HG03103 (cell line): ENCODE results near the gene RAB3IL1.
"Not testable (repeated sequence)": the region's sequence is repeated elsewhere in the genome, so short reads cannot be mapped to it uniquely, and the experiment has no call there.

Source experiments
- ATAC-seq: cut with Tn5 transposase; IDR thresholded peaks from one replicate; pipeline ENCODE4 v1.9.1; 2021; ENCODE audit warnings: low read depth; ENCODE audit not compliant: unreplicated experiment

RAB3IL1 gene

GRCh38 chr11:61888590-61888989, 28.8 kb downstream of the RAB3IL1 start:
- ATAC-seq = no peak

GRCh38 chr11:61887839-61888494, 29.4 kb downstream of the RAB3IL1 start:
- no peak for ATAC-seq

- no peak for ATAC-seq
Observed at GRCh38 chr11:61886643-61887042, 30.7 kb downstream of the RAB3IL1 start.

GRCh38 chr11:61885784-61886580, 31.4 kb downstream of the RAB3IL1 start:
- ATAC-seq = no peak

- no peak for ATAC-seq
Observed at GRCh38 chr11:61885166-61885778, 32.1 kb downstream of the RAB3IL1 start.

- ATAC-seq = no peak
Observed at GRCh38 chr11:61883947-61884346, 33.4 kb downstream of the RAB3IL1 start.

GRCh38 chr11:61883327-61883726, 34.0 kb downstream of the RAB3IL1 start:
- ATAC-seq = no peak

GRCh38 chr11:61882879-61883278, 34.5 kb downstream of the RAB3IL1 start:
- no peak for ATAC-seq

GRCh38 chr11:61882267-61882666, 35.1 kb downstream of the RAB3IL1 start:
- ATAC-seq = not testable (repeated sequence)

GRCh38 chr11:61881397-61881796, 36.0 kb downstream of the RAB3IL1 start:
- ATAC-seq = no peak

GRCh38 chr11:61880454-61880853, 36.9 kb downstream of the RAB3IL1 start:
- no peak for ATAC-seq

- no peak for ATAC-seq
Observed at GRCh38 chr11:61880031-61880430, 37.3 kb downstream of the RAB3IL1 start.

- no peak for ATAC-seq
Observed at GRCh38 chr11:61879152-61879551, 38.2 kb downstream of the RAB3IL1 start.

GRCh38 chr11:61875698-61876097, 41.7 kb downstream of the RAB3IL1 start:
- ATAC-seq = no peak

GRCh38 chr11:61874853-61875252, 42.5 kb downstream of the RAB3IL1 start:
- no peak for ATAC-seq

- ATAC-seq = no peak
Observed at GRCh38 chr11:61874377-61874809, 43.0 kb downstream of the RAB3IL1 start.

- ATAC-seq = no peak
Observed at GRCh38 chr11:61873588-61874376, 43.6 kb downstream of the RAB3IL1 start.

GRCh38 chr11:61872935-61873565, 44.3 kb downstream of the RAB3IL1 start:
- no peak for ATAC-seq

GRCh38 chr11:61871158-61871597, 46.2 kb downstream of the RAB3IL1 start:
- ATAC-seq = peak; percentile 81

GRCh38 chr11:61870541-61871031, 46.8 kb downstream of the RAB3IL1 start:
- no peak for ATAC-seq
